PC-9 (cell line): Measurements from ENCODE around the gene CETN3. TPM values are rescaled to one million over a fixed set of nuclear protein-coding genes. Genes with fewer than 3 reads are reported as not detected.

Experiments used
- BruUV-seq: library from RNA; stranded (reverse); fragments of 400-500 nt; replicated peaks from 2 replicates; lab custom pipeline; 2021; lab: Mats Ljungman, UMichigan
- CTCF ChIA-PET: fragments of 300-600 bp; sonication (Branson Sonifier 250); formaldehyde crosslinking; loops from one replicate; lab custom pipeline; 2022; ENCODE audit warnings: antibody characterized with exemption; lab: Charles Lee
- POLR2A ChIA-PET: fragments of 300-600 bp; sonication (Branson Sonifier 250); formaldehyde crosslinking; loops from one replicate; lab custom pipeline; 2022; ENCODE audit warnings: antibody characterized with exemption; ENCODE audit not compliant: unreplicated experiment; lab: Charles Lee
- DNase-seq, 2 experiments: peaks; one replicate each; pipeline versions ENCODE4 v3.0.0 to v3.0.0-alpha.2; 2015 to 2022; ENCODE audit warnings: mixed read lengths in 1 of 2
- H2AFZ ChIP-seq: fragments of 200-600 bp; sonication (generic); 2 replicates; pipeline ENCODE4 v1.8.1; 2017; ENCODE audit warnings: antibody characterized with exemption
- H3F3A ChIP-seq: fragments of 200-600 bp; sonication (generic); 2 replicates; pipeline ENCODE4 v1.8.1; 2017; ENCODE audit warnings: antibody characterized with exemption, mild to moderate bottlenecking, low read depth; ENCODE audit not compliant: insufficient read depth
- H3K27ac ChIP-seq: fragments of 200-600 bp; sonication (generic); 2 replicates; pipeline ENCODE4 v1.6.1; 2016; ENCODE audit warnings: mixed run types
- H3K27me3 ChIP-seq: fragments of 200-600 bp; sonication (generic); 2 replicates; pipeline ENCODE4 v1.6.1; 2016; ENCODE audit warnings: low read depth, mixed run types; ENCODE audit not compliant: insufficient read depth
- H3K36me3 ChIP-seq: fragments of 200-600 bp; sonication (generic); 2 replicates; pipeline ENCODE4 v1.6.1; 2016; ENCODE audit warnings: low read depth, mixed run types
- H3K4me1 ChIP-seq: fragments of 200-600 bp; sonication (generic); replicated peaks from 2 replicates; pipeline ENCODE4 v1.6.1; 2016; ENCODE audit warnings: mixed run types; ENCODE audit not compliant: insufficient read depth
- H3K4me2 ChIP-seq: fragments of 200-600 bp; sonication (generic); 2 replicates; pipeline ENCODE4 v1.6.1; 2017; ENCODE audit warnings: mixed run types
- H3K4me3 ChIP-seq: fragments of 200-600 bp; sonication (generic); 2 replicates; pipeline ENCODE4 v1.6.1; 2016; ENCODE audit warnings: mixed run types
- H3K79me2 ChIP-seq: fragments of 200-600 bp; sonication (generic); 2 replicates; pipeline ENCODE4 v1.6.1; 2017; ENCODE audit warnings: low read depth, mixed run types
- H3K9me2 ChIP-seq: fragments of 200-600 bp; sonication (generic); 2 replicates; pipeline ENCODE4 v1.8.1; 2017; ENCODE audit warnings: mild to moderate bottlenecking; ENCODE audit not compliant: insufficient read depth
- H3K9me3 ChIP-seq: fragments of 200-600 bp; sonication (generic); 2 replicates; pipeline ENCODE4 v1.8.1; 2016; ENCODE audit warnings: low read depth; ENCODE audit not compliant: insufficient read depth
- H4K20me1 ChIP-seq: fragments of 200-600 bp; sonication (generic); 2 replicates; pipeline ENCODE4 v1.8.1; 2017; ENCODE audit not compliant: insufficient read depth
- EZH2 ChIP-seq: fragments of 200-600 bp; sonication (generic); IDR thresholded peaks from 2 replicates; pipeline ENCODE4 v1.8.0; 2017; ENCODE audit warnings: antibody characterized with exemption, low read depth
- intact Hi-C: fragments of 100-400 bp; cut with micrococcal nuclease; formaldehyde crosslinking; loops from one replicate; pipeline ENCODE4 v1.10.0; 2022; ENCODE audit not compliant: unreplicated experiment
- total RNA-seq: library from RNA; stranded (reverse); gene quantifications from 2 replicates; pipeline ENCODE4 v1.2.3, GENCODE V29; 2021
- TF ChIP-seq, protein P1 (sequence below): fragments of 200-600 bp; sonication (generic); conservative IDR thresholded peaks from 2 replicates; pipeline ENCODE4 v1.6.1; 2017; ENCODE audit warnings: mixed run types, antibody characterized with exemption, mild to moderate bottlenecking, moderate library complexity

Gene CETN3
- total RNA-seq, 1 experiment from 2014 or later: 35.6 TPM

- Histone ChIP-seq H3F3A (0 out of 2 replicates have a peak, but pooled peaks cover 3% of the 10 kb centered on the region), H2AFZ (no peak overlapping the region), H4K20me1 (no peaks in the 10 kb centered on the region), H3K9me3 (no peaks in the 10 kb centered on the region), H3K4me2 (no peak overlapping the region), H3K4me1 (no peaks in the 10 kb centered on the region), H3K9me2 (no peaks in the 10 kb centered on the region), H3K27ac (no peak overlapping the region), H3K36me3 (peaks cover 8% of the 10 kb centered on the region; the same call in 1 of the 2 replicates), H3K4me3 (no peak overlapping the region), H3K79me2 (no peaks in the 10 kb centered on the region), H3K27me3 (no peaks in the 10 kb centered on the region)
- no peak for DNase-seq
- CTCF ChIA-PET: no interaction called here
- intact Hi-C loops: no loop called here
- BruUV-seq: no TSS peak
- TF ChIP-seq, protein P1, sequence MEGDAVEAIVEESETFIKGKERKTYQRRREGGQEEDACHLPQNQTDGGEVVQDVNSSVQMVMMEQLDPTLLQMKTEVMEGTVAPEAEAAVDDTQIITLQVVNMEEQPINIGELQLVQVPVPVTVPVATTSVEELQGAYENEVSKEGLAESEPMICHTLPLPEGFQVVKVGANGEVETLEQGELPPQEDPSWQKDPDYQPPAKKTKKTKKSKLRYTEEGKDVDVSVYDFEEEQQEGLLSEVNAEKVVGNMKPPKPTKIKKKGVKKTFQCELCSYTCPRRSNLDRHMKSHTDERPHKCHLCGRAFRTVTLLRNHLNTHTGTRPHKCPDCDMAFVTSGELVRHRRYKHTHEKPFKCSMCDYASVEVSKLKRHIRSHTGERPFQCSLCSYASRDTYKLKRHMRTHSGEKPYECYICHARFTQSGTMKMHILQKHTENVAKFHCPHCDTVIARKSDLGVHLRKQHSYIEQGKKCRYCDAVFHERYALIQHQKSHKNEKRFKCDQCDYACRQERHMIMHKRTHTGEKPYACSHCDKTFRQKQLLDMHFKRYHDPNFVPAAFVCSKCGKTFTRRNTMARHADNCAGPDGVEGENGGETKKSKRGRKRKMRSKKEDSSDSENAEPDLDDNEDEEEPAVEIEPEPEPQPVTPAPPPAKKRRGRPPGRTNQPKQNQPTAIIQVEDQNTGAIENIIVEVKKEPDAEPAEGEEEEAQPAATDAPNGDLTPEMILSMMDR: no peak
- no peak for TF ChIP-seq EZH2
- POLR2A ChIA-PET: no interaction called here
Observed at GRCh38 chr5:90398726-90399125, 10.8 kb downstream of the CETN3 start.

DNA sequence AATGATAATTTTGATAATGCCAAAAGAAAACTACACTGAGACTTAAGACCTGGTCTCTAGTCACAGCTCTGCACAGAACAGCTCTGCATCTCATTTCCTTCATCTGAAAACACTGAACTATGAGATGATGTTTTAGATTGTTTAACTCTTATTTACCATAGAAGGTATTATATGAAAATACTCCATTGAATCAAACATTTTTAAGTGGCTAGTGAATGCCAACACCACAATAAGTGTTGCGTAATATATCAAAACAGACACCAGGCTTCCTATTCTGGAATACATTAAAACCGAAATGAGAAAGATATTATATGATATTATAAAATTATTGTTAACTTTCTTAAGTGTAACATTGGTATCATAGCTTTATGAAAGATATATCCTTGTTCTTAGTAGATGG is 14.6 kb downstream of the CETN3 start:
- no peak overlapping the region for H2AFZ ChIP-seq
- H4K20me1 ChIP-seq: no peaks in the 10 kb centered on the region
- H3K4me1 ChIP-seq: no peaks in the 10 kb centered on the region
- intact Hi-C loops: no loop called here
- BruUV-seq: no TSS peak
- H3K27me3 ChIP-seq: no peaks in the 10 kb centered on the region
- no peaks in the 10 kb centered on the region for H3K9me3 ChIP-seq
- H3F3A ChIP-seq: no peaks in the 10 kb centered on the region
- H3K9me2 ChIP-seq: no peaks in the 10 kb centered on the region
- no peaks in the 10 kb centered on the region for H3K79me2 ChIP-seq
- H3K4me2 ChIP-seq: no peak overlapping the region
- peaks cover 2% of the 10 kb centered on the region for H3K36me3 ChIP-seq
- DNase-seq: no peak
- POLR2A ChIA-PET: no interaction called here
- H3K27ac ChIP-seq: no peak overlapping the region
- TF ChIP-seq, protein P1: no peak
- no peak for TF ChIP-seq EZH2
- no peak overlapping the region for H3K4me3 ChIP-seq
- CTCF ChIA-PET: no interaction called here

GRCh38 chr5:90390928-90391327 is 18.6 kb downstream of the CETN3 start:
- H3K36me3 ChIP-seq: no peaks in the 10 kb centered on the region; the same call in 1 of the 2 replicates
- H3K27me3 ChIP-seq: no peaks in the 10 kb centered on the region
- no peaks in the 10 kb centered on the region for H4K20me1 ChIP-seq
- no peak for TF ChIP-seq EZH2
- TF ChIP-seq, protein P1: no peak
- H3K79me2 ChIP-seq: no peaks in the 10 kb centered on the region
- ChIA-PET POLR2A (no interaction called here), CTCF (no interaction called here)
- no peak overlapping the region for H3K27ac ChIP-seq
- H3F3A ChIP-seq: no peaks in the 10 kb centered on the region
- no TSS peak for BruUV-seq
- intact Hi-C loops: no loop called here
- H3K9me2 ChIP-seq: no peaks in the 10 kb centered on the region
- no peak for DNase-seq
- H3K9me3 ChIP-seq: no peaks in the 10 kb centered on the region
- no peak overlapping the region for H2AFZ ChIP-seq
- no peak overlapping the region for H3K4me3 ChIP-seq
- H3K4me1 ChIP-seq: no peaks in the 10 kb centered on the region
- H3K4me2 ChIP-seq: no peak overlapping the region
